SK-N-SH (cell line): Measurements from ENCODE around the gene ZNF527. TPM values are rescaled to one million over a fixed set of nuclear protein-coding genes. Genes with fewer than 3 reads are reported as not detected.

Experiments used
- CTCF ChIA-PET: fragments of 300-600, 350-600 bp; formaldehyde crosslinking; extraction: SDS; loops from one replicate; lab custom pipeline; 2021; lab: Yijun Ruan, JAX
- POLR2A ChIA-PET: fragments of 350-600 bp; sonication (Branson Sonifier 250); formaldehyde crosslinking; extraction: SDS; loops from one replicate; lab custom pipeline; 2020; ENCODE audit warnings: antibody characterized with exemption, inconsistent platforms; lab: Yijun Ruan, JAX
- DNase-seq: peaks from one replicate; pipeline ENCODE4 v3.0.0; 2012
- H2AFZ ChIP-seq: fragments of 200-600 bp; sonication (generic); 2 replicates; pipeline ENCODE4 v1.8.1; 2016; ENCODE audit warnings: antibody characterized with exemption, mild to moderate bottlenecking, low read depth
- H3F3A ChIP-seq: fragments of 200-600 bp; sonication (generic); replicated peaks from 2 replicates; pipeline ENCODE3; 2016; ENCODE audit warnings: antibody characterized with exemption, mild to moderate bottlenecking; ENCODE audit not compliant: insufficient read depth
- H3K27ac ChIP-seq, 2 experiments: fragments of 200-500 bp in 1 of 2; fragments of 200-600 bp in 1 of 2; sonication (Bioruptor generic) in 1 of 2; sonication (generic), shearing (Covaris generic) in 1 of 2; 2 replicates each; pipeline versions ENCODE4 v1.5.1 to v1.6.1; 2014 to 2016; ENCODE audit warnings: low read depth in 2 of 2, inconsistent platforms in 1 of 2, low read length in 1 of 2, mild to moderate bottlenecking in 1 of 2, mixed read lengths in 1 of 2
- H3K27me3 ChIP-seq: fragments of 200-600 bp; sonication (generic), shearing (Covaris generic); 2 replicates; pipeline ENCODE4 v1.6.1; 2016; ENCODE audit warnings: mixed run types; ENCODE audit not compliant: insufficient read depth
- H3K36me3 ChIP-seq, 2 experiments: fragments of 200-500 bp in 1 of 2; fragments of 200-600 bp in 1 of 2; sonication (Bioruptor generic) in 1 of 2; sonication (generic) in 1 of 2; replicated peaks in 1 of 2; 2 replicates each; pipeline versions ENCODE3 to v1.5.1; 2014 to 2016; ENCODE audit warnings: low read length in 1 of 2, mild to moderate bottlenecking in 1 of 2; ENCODE audit not compliant: insufficient read depth in 2 of 2, control insufficient read depth in 1 of 2
- H3K4me1 ChIP-seq, 2 experiments: fragments of 200-500 bp in 1 of 2; fragments of 200-600 bp in 1 of 2; sonication (Bioruptor generic) in 1 of 2; sonication (generic), shearing (Covaris generic) in 1 of 2; 2 replicates each; pipeline versions ENCODE4 v1.5.1 to v1.6.1; 2014 to 2016; ENCODE audit warnings: low read depth in 1 of 2, low read length in 1 of 2, mixed run types in 1 of 2; ENCODE audit not compliant: insufficient read depth in 2 of 2, control insufficient read depth in 1 of 2
- H3K4me2 ChIP-seq: fragments of 200-600 bp; sonication (generic), shearing (Covaris generic); 2 replicates; pipeline ENCODE4 v1.6.1; 2017; ENCODE audit warnings: mixed run types
- H3K4me3 ChIP-seq, 2 experiments: fragments of 200-500 bp in 1 of 2; fragments of 200-600 bp in 1 of 2; sonication (Bioruptor generic) in 1 of 2; sonication (generic), shearing (Covaris generic) in 1 of 2; 2 replicates each; pipeline versions ENCODE4 v1.5.1 to v1.8.1; 2014 to 2016; ENCODE audit warnings: low read depth in 2 of 2, inconsistent platforms in 1 of 2, low read length in 1 of 2, mild to moderate bottlenecking in 1 of 2, mixed read lengths in 1 of 2, moderate library complexity in 1 of 2
- H3K79me2 ChIP-seq: fragments of 200-600 bp; sonication (generic); 2 replicates; pipeline ENCODE4 v1.8.1; 2017; ENCODE audit warnings: mild to moderate bottlenecking; ENCODE audit not compliant: insufficient read depth
- H3K9ac ChIP-seq: fragments of 200-600 bp; sonication (generic); 2 replicates; pipeline ENCODE4 v1.6.1; 2017; ENCODE audit warnings: mixed run types
- H3K9me2 ChIP-seq: fragments of 200-600 bp; sonication (generic); 2 replicates; pipeline ENCODE4 v1.6.1; 2017; ENCODE audit warnings: mixed run types
- H3K9me3 ChIP-seq: fragments of 200-600 bp; sonication (generic); 2 replicates; pipeline ENCODE4 v1.6.1; 2017; ENCODE audit warnings: mixed run types, mild to moderate bottlenecking, moderate library complexity
- H4K20me1 ChIP-seq: fragments of 200-600 bp; sonication (generic); 2 replicates; pipeline ENCODE4 v1.6.1; 2017; ENCODE audit warnings: mild to moderate bottlenecking, mixed run types; ENCODE audit not compliant: insufficient read depth
- CHD2 ChIP-seq: fragments of 150-350 bp; IDR thresholded peaks from 2 replicates; pipeline ENCODE4 v1.6.1; 2018; ENCODE audit warnings: low read length; ENCODE audit not compliant: partially characterized antibody
- CTCF ChIP-seq: fragments of 200-600 bp; sonication (generic); IDR thresholded peaks from 2 replicates; pipeline ENCODE4 v1.6.1; 2017; ENCODE audit warnings: antibody characterized with exemption, mild to moderate bottlenecking, moderate library complexity
- ELF1 ChIP-seq: IDR thresholded peaks from 2 replicates; pipeline ENCODE4 v1.4.0; 2012
- EP300 ChIP-seq, 2 experiments: IDR thresholded peaks; 2 replicates each; pipeline versions ENCODE4 v1.4.0 to v1.6.1; 2012; ENCODE audit warnings: borderline replicate concordance in 1 of 2, low read depth in 1 of 2, low read length in 1 of 2
- EZH2phosphoT487 ChIP-seq: fragments of 200-600 bp; sonication (generic); IDR thresholded peaks from 2 replicates; pipeline ENCODE4 v1.6.1; 2017; ENCODE audit warnings: low read depth, mixed run types, mild to moderate bottlenecking, antibody characterized with exemption, moderate library complexity, borderline replicate concordance
- FOSL2 ChIP-seq: IDR thresholded peaks from 2 replicates; pipeline ENCODE4 v1.4.0; 2012; ENCODE audit warnings: low read depth, mild to moderate bottlenecking, moderate library complexity, borderline replicate concordance
- FOXM1 ChIP-seq: IDR thresholded peaks from 2 replicates; pipeline ENCODE4 v1.4.0; 2012; ENCODE audit warnings: low read depth, mild to moderate bottlenecking
- JUND ChIP-seq: IDR thresholded peaks from 2 replicates; pipeline ENCODE4 v1.4.0; 2012
- MEF2A ChIP-seq: IDR thresholded peaks from 2 replicates; pipeline ENCODE4 v1.4.0; 2012; ENCODE audit warnings: low read depth, borderline replicate concordance
- NRF1 ChIP-seq: IDR thresholded peaks from 2 replicates; pipeline ENCODE4 v1.6.1; 2012; ENCODE audit warnings: low read depth, mild to moderate bottlenecking, low read length
- PBX3 ChIP-seq: IDR thresholded peaks from 2 replicates; pipeline ENCODE4; 2012
- POLR2AphosphoS5 ChIP-seq: IDR thresholded peaks from 2 replicates; pipeline ENCODE4 v1.6.1; 2012; ENCODE audit warnings: low read depth, low read length
- RAD21 ChIP-seq: IDR thresholded peaks from 2 replicates; pipeline ENCODE4 v1.6.1; 2012; ENCODE audit warnings: mild to moderate bottlenecking, low read length
- RFX5 ChIP-seq: IDR thresholded peaks from 2 replicates; pipeline ENCODE4 v1.6.1; 2012; ENCODE audit warnings: mild to moderate bottlenecking, improper control_type of control experiment, low read length
- RXRA ChIP-seq: IDR thresholded peaks from 2 replicates; pipeline ENCODE4 v1.4.0; 2012; ENCODE audit warnings: low read depth, mild to moderate bottlenecking, borderline replicate concordance
- SMC3 ChIP-seq: IDR thresholded peaks from 2 replicates; pipeline ENCODE4 v1.6.1; 2012; ENCODE audit warnings: low read depth, low read length, improper control_type of control experiment
- TAF1 ChIP-seq: IDR thresholded peaks from 2 replicates; pipeline ENCODE4 v1.6.1; 2012; ENCODE audit warnings: low read depth, mild to moderate bottlenecking, low read length, moderate library complexity, borderline replicate concordance
- USF1 ChIP-seq: IDR thresholded peaks from 2 replicates; pipeline ENCODE4 v1.4.0; 2012; ENCODE audit warnings: low read depth, borderline replicate concordance
- YY1 ChIP-seq: IDR thresholded peaks from 2 replicates; pipeline ENCODE4 v1.4.0; 2012; ENCODE audit warnings: low read depth, mild to moderate bottlenecking
- WGBS: methylation state at CpG from one replicate; pipeline ENCODE4 v1.1.6; 2017; ENCODE audit warnings: low lambda C conversion rate; 5-methylcytosine and 5-hydroxymethylcytosine counted together
- polyA plus RNA-seq, 3 experiments: library from polyadenylated mRNA; depleted of rRNA; stranded (reverse); fragments of >200 nt; gene quantifications; 2 replicates each; pipeline ENCODE4 v1.2.3, GENCODE V29; 2012

The ZNF527 gene
- polyA plus RNA-seq, 1 of the 3 experiments (the other 2 are of a cell fraction): 1.9 TPM

GRCh38 chr19:37401078-37401477 lies 30.2 kb downstream of the ZNF527 start:
- H4K20me1 ChIP-seq: no peaks in the 10 kb centered on the region
- 19% methylated on average over 1 of the region's 1 CpG for WGBS
- H3K27me3 ChIP-seq: no peaks in the 10 kb centered on the region
- H3K9ac ChIP-seq: no peak overlapping the region
- H3F3A ChIP-seq: no peaks in the 10 kb centered on the region
- no peaks in the 10 kb centered on the region for H3K4me1 ChIP-seq
- CTCF ChIA-PET: no interaction called here
- H3K36me3 ChIP-seq: no peaks in the 10 kb centered on the region
- no peaks in the 10 kb centered on the region for H3K79me2 ChIP-seq
- H3K27ac ChIP-seq: no peak overlapping the region
- TF ChIP-seq SMC3: no peak
- no peak for TF ChIP-seq RAD21
- no peak for TF ChIP-seq CHD2
- TF ChIP-seq TAF1: no peak
- TF ChIP-seq POLR2AphosphoS5: no peak
- TF ChIP-seq YY1: no peak
- TF ChIP-seq CTCF: no peak
- TF ChIP-seq NRF1: no peak
- TF ChIP-seq FOXM1: no peak
- no peak for TF ChIP-seq MEF2A
- no peak for TF ChIP-seq USF1
- no peak for TF ChIP-seq JUND
- no peak for TF ChIP-seq FOSL2
- TF ChIP-seq RXRA: no peak
- no peak for TF ChIP-seq PBX3
- TF ChIP-seq EZH2phosphoT487: no peak
- TF ChIP-seq ELF1: no peak
- TF ChIP-seq RFX5: no peak
- TF ChIP-seq EP300 (IDR thresholded peaks at IDR 0.05; ENCODE audit: borderline replicate concordance in 1 of 2, low read depth in 1 of 2, low read length in 1 of 2): no peak
- no peak overlapping the region for H3K4me2 ChIP-seq
- DNase-seq: no peak
- no peak overlapping the region for H3K4me3 ChIP-seq
- POLR2A ChIA-PET: no interaction called here
- H3K9me2 ChIP-seq: no peaks in the 10 kb centered on the region
- H2AFZ ChIP-seq: no peak overlapping the region
- H3K9me3 ChIP-seq: peaks cover 5% of the 10 kb centered on the region; the same call in 1 of the 2 replicates
